ENCODE measurements around the gene RIT1. TPM values are rescaled to one million over a fixed set of nuclear protein-coding genes. Genes with fewer than 3 reads are reported as not detected.

RIT1 gene
- total RNA-seq, 1 experiment from 2014 or later, result 21.9 TPM

- no peak overlapping the region for H3K4me3 Mint-ChIP-seq (ENCODE audit: unreplicated experiment)
- no TSS peak for BruUV-seq (replicated peaks)
- ChIA-PET CTCF (interaction anchor here (1.0 kb wide), 1 partner anchor 41 kb away, joined by 3 read pairs; no protein-coding TSS in a partner anchor), POLR2A (interaction anchor here (0.7 kb wide), 1 partner anchor 11 kb away, joined by 3 read pairs; no protein-coding TSS in a partner anchor)
- H3K4me1 ChIP-seq, result peaks cover 18% of the 10 kb centered on the region
- no peak for DNase-seq
- no peaks in the 10 kb centered on the region for H3K9me3 Mint-ChIP-seq (ENCODE audit: unreplicated experiment)
- H3K36me3 ChIP-seq (ENCODE audit: control insufficient read depth, insufficient read depth, low read length), result no peaks in the 10 kb centered on the region; the same call in 1 of the 2 replicates
- no peak for TF ChIP-seq CTCF (IDR thresholded peaks at IDR 0.05; ENCODE audit: insufficient read depth in 1 of 2, low read depth in 1 of 2, low read length in 1 of 2, severe bottlenecking in 1 of 2, unreplicated experiment in 1 of 2)
- H3K4me3 ChIP-seq (ENCODE audit: low read depth, low read length), result no peak overlapping the region
- peaks cover 19% of the 10 kb centered on the region for H3K4me1 Mint-ChIP-seq (ENCODE audit: low read depth, unreplicated experiment)
- H3K27me3 Mint-ChIP-seq (ENCODE audit: insufficient read depth, unreplicated experiment), result no peaks in the 10 kb centered on the region
- intact Hi-C loops (cut with micrococcal nuclease; ENCODE audit: unreplicated experiment), result no loop called here
- H3K36me3 Mint-ChIP-seq (ENCODE audit: insufficient read depth, unreplicated experiment), result peaks cover 53% of the 10 kb centered on the region
- no peaks in the 10 kb centered on the region for H3K27me3 ChIP-seq (replicated peaks; ENCODE audit: control insufficient read depth, insufficient read depth, low read length)
- peak overlapping the region; percentile 29 for H3K27ac Mint-ChIP-seq (ENCODE audit: unreplicated experiment)
- no peaks in the 10 kb centered on the region for H3K9me3 ChIP-seq
Observed at GRCh38 chr1:155942578-155943141, 31.5 kb upstream of the RIT1 start.

GRCh38 chr1:155941845-155942531 is 30.8 kb upstream of the RIT1 start:
- Mint-ChIP-seq H3K9me3 (ENCODE audit: unreplicated experiment) (no peaks in the 10 kb centered on the region), H3K4me3 (ENCODE audit: unreplicated experiment) (no peak overlapping the region), H3K36me3 (ENCODE audit: insufficient read depth, unreplicated experiment) (peaks cover 47% of the 10 kb centered on the region), H3K27ac (ENCODE audit: unreplicated experiment) (no peak overlapping the region), H3K27me3 (ENCODE audit: insufficient read depth, unreplicated experiment) (no peaks in the 10 kb centered on the region), H3K4me1 (ENCODE audit: low read depth, unreplicated experiment) (peaks cover 19% of the 10 kb centered on the region)
- ChIA-PET POLR2A (no interaction called here), CTCF (interaction anchor here (1.0 kb wide), 1 partner anchor 150 kb away, joined by 5 read pairs; no protein-coding TSS in a partner anchor)
- no peaks in the 10 kb centered on the region for H3K36me3 ChIP-seq (ENCODE audit: control insufficient read depth, insufficient read depth, low read length)
- no peak for DNase-seq
- no peaks in the 10 kb centered on the region for H3K27me3 ChIP-seq (replicated peaks; ENCODE audit: control insufficient read depth, insufficient read depth, low read length)
- intact Hi-C loops (cut with micrococcal nuclease; ENCODE audit: unreplicated experiment), result no loop called here
- H3K4me3 ChIP-seq (ENCODE audit: low read depth, low read length), result no peak overlapping the region
- peaks cover 18% of the 10 kb centered on the region for H3K4me1 ChIP-seq
- BruUV-seq (replicated peaks), result no TSS peak
- no peaks in the 10 kb centered on the region for H3K9me3 ChIP-seq
- no peak for TF ChIP-seq CTCF (IDR thresholded peaks at IDR 0.05; ENCODE audit: insufficient read depth in 1 of 2, low read depth in 1 of 2, low read length in 1 of 2, severe bottlenecking in 1 of 2, unreplicated experiment in 1 of 2)

- ChIA-PET CTCF (interaction anchor here (1.0 to 1.1 kb wide), 2 partner anchors 48 to 151 kb away, joined by 3 to 5 read pairs; no protein-coding TSS in a partner anchor), POLR2A (interaction anchor here (0.5 kb wide), 1 partner anchor 37 kb away, joined by 3 read pairs; the partner anchor contains the start of gene ARHGEF2)
- no peak within 1 kb of the TSS for H3K4me3 Mint-ChIP-seq (ENCODE audit: unreplicated experiment)
- BruUV-seq (replicated peaks), result no TSS peak
- Histone ChIP-seq H3K4me1 (peaks cover 18% of the 10 kb centered on the region), H3K27me3 (replicated peaks; ENCODE audit: control insufficient read depth, insufficient read depth, low read length) (no peaks in the 10 kb centered on the region), H3K36me3 (ENCODE audit: control insufficient read depth, insufficient read depth, low read length) (no peaks in the 10 kb centered on the region), H3K4me3 (ENCODE audit: low read depth, low read length) (no peak within 1 kb of the TSS), H3K9me3 (no peaks in the 10 kb centered on the region)
- no peaks in the 10 kb centered on the region for H3K9me3 Mint-ChIP-seq (ENCODE audit: unreplicated experiment)
- TF ChIP-seq CTCF (IDR thresholded peaks at IDR 0.05; ENCODE audit: insufficient read depth in 1 of 2, low read depth in 1 of 2, low read length in 1 of 2, severe bottlenecking in 1 of 2, unreplicated experiment in 1 of 2), result no peak
- peak within 1 kb of the TSS; percentile 37 for H3K27ac Mint-ChIP-seq (ENCODE audit: unreplicated experiment)
- intact Hi-C loops (cut with micrococcal nuclease; ENCODE audit: unreplicated experiment), result no loop called here
- peak in 1 of 2 experiments; percentile 13 for DNase-seq
- peaks cover 40% of the 10 kb centered on the region for H3K36me3 Mint-ChIP-seq (ENCODE audit: insufficient read depth, unreplicated experiment)
- no peaks in the 10 kb centered on the region for H3K27me3 Mint-ChIP-seq (ENCODE audit: insufficient read depth, unreplicated experiment)
- peaks cover 19% of the 10 kb centered on the region for H3K4me1 Mint-ChIP-seq (ENCODE audit: low read depth, unreplicated experiment)
Observed at GRCh38 chr1:155940993-155941844, 30.1 kb upstream of the RIT1 start, which contains the start of gene RXFP4. Gene RXFP4, plus strand, starts transcription at chr1:155941638. Its CDS starts 72 bp downstream, at chr1:155941710.
